Activated CD8-positive, alpha-beta T cell treated with anti-CD3 and anti-CD28 coated beads, Interleukin-2, amount 10 ng/mL, durations not matched to agents 7 days and 5 days (primary cell): ENCODE data around the gene FRMD1. TPM values are rescaled to one million over a fixed set of nuclear protein-coding genes. Genes with fewer than 3 reads are reported as not detected.

Source experiments
- ATAC-seq: fragments of 150-1000 bp; cut with Tn5 transposase; one replicate; pipeline ENCODE4 v1.10.0; 2021; ENCODE audit warnings: moderate library complexity
- CTCF ChIA-PET: fragments of 350-600 bp; sonication (Branson Sonifier 250); formaldehyde crosslinking; loops from one replicate; lab custom pipeline; 2021; ENCODE audit warnings: antibody characterized with exemption; lab: Charles Lee
- POLR2A ChIA-PET: fragments of 350-600 bp; sonication (Branson Sonifier 250); formaldehyde crosslinking; loops from one replicate; lab custom pipeline; 2021; ENCODE audit warnings: antibody characterized with exemption; lab: Charles Lee
- DNase-seq: peaks from one replicate; pipeline ENCODE4 v3.0.0-alpha.2; 2020
- H3K27ac Mint-ChIP-seq: one replicate; pipeline ENCODE4 v1.8.0; 2021; ENCODE audit warnings: mild to moderate bottlenecking, mixed read lengths
- H3K27me3 Mint-ChIP-seq: one replicate; pipeline ENCODE4 v1.8.0; 2021; ENCODE audit warnings: low read depth, mixed read lengths
- H3K36me3 Mint-ChIP-seq: one replicate; pipeline ENCODE4 v1.8.0; 2021; ENCODE audit warnings: low read depth, mixed read lengths
- H3K4me1 Mint-ChIP-seq: one replicate; pipeline ENCODE4 v1.8.0; 2021; ENCODE audit warnings: low read depth, mixed read lengths
- H3K4me3 Mint-ChIP-seq: one replicate; pipeline ENCODE4 v1.8.0; 2021; ENCODE audit warnings: mild to moderate bottlenecking, mixed read lengths
- H3K9me3 Mint-ChIP-seq: one replicate; pipeline ENCODE4 v1.8.0; 2022; ENCODE audit warnings: mixed read lengths; ENCODE audit not compliant: insufficient read depth
- total RNA-seq, 2 experiments: library from RNA; stranded (reverse); gene quantifications; one replicate each; pipeline ENCODE4 v1.2.3, GENCODE V29; 2021

FRMD1 gene
- total RNA-seq, 2 experiments from 2014 or later: not detected

DNA sequence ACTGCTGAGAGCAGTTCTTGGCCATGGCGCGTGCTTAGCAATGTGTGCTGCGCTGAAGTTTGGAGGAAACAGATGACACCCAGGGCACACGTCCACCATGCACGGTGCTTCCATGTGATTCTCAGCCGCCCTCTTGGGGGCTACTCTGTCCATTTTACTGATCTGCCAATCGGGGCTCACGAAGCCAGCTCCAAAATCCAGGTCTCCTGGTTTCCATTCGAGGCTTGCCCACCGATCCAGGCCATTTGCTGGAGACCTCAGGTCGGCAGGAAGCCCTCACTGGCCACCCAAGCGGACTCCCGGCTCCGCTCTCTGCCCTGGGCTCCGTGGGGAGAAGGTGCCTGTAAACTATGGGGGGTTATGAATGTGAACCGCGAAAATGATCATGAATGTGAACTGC lies 11.7 kb upstream of the FRMD1 start:
- Mint-ChIP-seq H3K4me1 (no peaks in the 10 kb centered on the region), H3K27me3 (no peaks in the 10 kb centered on the region), H3K4me3 (no peak overlapping the region), H3K27ac (no peak overlapping the region), H3K36me3 (no peaks in the 10 kb centered on the region), H3K9me3 (peaks cover 5% of the 10 kb centered on the region)
- POLR2A ChIA-PET: no interaction called here
- DNase-seq (no peak), ATAC-seq (no peak)
- CTCF ChIA-PET: no interaction called here

DNA sequence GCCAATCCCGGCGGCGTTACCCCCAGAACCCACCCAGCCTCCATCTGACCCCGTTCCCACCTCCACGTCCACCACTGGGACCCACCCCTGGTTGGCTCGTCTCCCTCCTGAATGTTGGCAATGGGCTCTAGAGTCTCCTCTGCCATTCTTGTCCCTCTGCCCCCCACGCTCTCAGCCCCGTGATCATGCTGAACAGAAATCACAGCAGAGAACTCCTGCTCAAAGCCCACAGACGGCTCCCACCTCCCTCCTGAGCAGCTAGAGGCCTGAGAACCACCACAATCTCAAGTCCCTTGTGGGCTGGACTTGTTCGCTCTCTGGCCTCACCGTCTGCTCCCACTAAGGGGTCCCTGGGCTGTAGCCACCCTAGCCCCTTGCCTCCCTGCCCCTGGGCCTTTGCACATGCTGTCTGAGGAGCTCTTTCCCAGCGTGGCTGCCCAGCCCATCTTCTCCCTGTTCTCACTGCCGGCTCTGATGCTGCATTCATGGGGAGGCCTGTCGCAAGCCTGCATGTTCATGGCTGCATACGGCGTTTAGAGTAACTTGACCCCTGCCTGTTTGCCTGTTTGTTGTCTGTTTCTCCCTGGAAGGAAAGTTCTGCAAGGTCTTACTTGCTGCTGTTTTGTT lies 11.2 kb upstream of the FRMD1 start:
- Mint-ChIP-seq H3K4me1 (no peaks in the 10 kb centered on the region), H3K36me3 (no peaks in the 10 kb centered on the region), H3K4me3 (no peak overlapping the region), H3K9me3 (peaks cover 5% of the 10 kb centered on the region), H3K27me3 (no peaks in the 10 kb centered on the region), H3K27ac (no peak overlapping the region)
- ChIA-PET POLR2A (no interaction called here), CTCF (no interaction called here)
- DNase-seq: no peak
- no peak for ATAC-seq

DNA sequence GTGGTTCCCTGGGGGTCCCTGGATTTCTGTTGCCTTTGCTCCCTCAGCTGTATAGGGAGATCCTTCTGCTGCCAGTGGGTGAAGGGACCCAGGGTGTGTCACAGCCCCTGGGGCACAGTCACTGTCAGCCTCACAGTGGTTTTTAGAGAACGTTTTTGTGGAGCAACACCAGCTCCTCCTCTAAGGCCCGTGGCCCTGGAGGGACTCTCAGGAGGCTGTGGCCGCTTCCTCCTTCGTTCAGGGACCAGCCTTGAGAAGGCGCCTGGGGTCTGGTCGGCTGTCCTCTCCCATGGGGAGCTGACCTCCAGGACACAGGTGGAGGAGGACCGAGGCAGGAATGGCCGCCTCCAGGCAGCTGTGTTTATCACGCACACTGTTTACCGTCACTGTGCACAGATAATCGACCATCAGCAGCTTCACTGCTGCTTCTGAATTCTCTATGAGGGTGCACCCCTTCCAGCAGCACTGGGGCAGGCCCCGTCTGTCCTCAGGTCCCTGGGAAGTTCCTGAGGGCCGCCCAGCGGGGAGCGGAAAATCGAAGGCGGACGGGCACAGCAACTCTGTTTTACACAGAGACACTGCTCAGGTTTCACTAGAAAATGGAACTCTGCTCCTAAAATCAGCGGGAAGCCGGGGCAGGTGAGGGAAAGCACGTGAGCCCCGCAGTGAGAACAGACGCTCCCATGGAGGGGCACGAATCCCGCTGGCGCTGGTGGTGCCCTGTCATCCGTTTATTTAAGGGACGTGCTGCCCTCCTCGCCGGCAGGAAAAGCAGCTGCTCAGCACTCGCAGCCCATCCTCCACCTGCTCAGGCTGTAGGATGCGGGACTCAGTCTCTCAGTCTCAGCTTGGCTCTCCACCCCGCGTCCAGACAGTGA lies 10.4 kb upstream of the FRMD1 start:
- H3K36me3 Mint-ChIP-seq: no peaks in the 10 kb centered on the region
- POLR2A ChIA-PET: no interaction called here

DNA sequence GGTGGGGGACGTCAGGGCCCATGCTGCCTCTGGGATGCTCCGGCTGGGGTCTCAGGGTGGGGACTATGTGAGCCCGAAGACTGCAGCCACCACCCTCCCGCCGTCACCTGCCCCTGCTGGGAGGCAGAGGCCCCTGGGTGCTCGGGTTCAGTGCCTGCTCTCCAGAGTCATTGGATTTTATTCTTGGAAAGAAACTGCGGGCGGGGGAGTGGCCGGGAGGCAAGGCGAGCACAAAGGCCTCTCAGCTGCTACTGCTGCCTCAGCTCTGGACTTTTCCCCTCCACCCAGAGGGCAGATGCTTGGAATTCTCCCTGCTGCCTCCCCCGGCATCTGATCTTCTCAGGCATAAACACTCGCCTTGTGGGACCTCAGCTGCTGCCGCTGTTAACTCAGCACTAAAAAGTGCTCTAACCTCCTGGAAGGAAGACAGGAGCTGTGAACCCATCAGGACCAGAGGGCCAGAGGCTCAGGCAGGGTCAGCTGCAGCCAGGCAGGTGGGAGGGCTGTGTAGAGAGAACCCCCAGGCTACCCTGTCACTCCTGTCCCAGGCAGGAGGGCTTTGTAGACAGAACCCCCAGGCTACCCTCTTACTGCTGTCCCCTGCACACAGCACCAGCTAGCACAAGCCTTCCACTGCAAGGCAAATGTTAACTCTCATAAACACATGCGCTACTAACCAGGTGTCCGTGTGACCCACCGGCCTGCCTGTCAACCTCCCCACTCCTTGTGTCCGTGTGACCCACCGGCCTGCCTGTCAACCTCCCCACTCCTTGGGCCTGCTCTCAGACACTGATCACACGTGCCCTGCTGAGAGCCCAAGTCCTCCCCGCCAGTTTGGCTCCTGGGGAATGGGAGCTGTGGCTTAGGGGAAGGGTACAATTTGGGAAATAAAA lies 9.4 kb upstream of the FRMD1 start:
- CTCF ChIA-PET: no interaction called here
- ATAC-seq (no peak), DNase-seq (no peak)
- no peaks in the 10 kb centered on the region for H3K27me3 Mint-ChIP-seq
- POLR2A ChIA-PET: no interaction called here
- peaks cover 5% of the 10 kb centered on the region for H3K9me3 Mint-ChIP-seq
- no peak overlapping the region for H3K27ac Mint-ChIP-seq
- no peaks in the 10 kb centered on the region for H3K36me3 Mint-ChIP-seq
- H3K4me3 Mint-ChIP-seq: no peak overlapping the region
- H3K4me1 Mint-ChIP-seq: no peaks in the 10 kb centered on the region

More for the DNA sequence above, 10.4 kb upstream of the FRMD1 start:
- peaks cover 5% of the 10 kb centered on the region for H3K9me3 Mint-ChIP-seq
- no peak overlapping the region for H3K4me3 Mint-ChIP-seq
- no peak overlapping the region for H3K27ac Mint-ChIP-seq
- CTCF ChIA-PET: no interaction called here
- DNase-seq: no peak
- no peaks in the 10 kb centered on the region for H3K4me1 Mint-ChIP-seq
- ATAC-seq: no peak
- H3K27me3 Mint-ChIP-seq: no peaks in the 10 kb centered on the region

DNA sequence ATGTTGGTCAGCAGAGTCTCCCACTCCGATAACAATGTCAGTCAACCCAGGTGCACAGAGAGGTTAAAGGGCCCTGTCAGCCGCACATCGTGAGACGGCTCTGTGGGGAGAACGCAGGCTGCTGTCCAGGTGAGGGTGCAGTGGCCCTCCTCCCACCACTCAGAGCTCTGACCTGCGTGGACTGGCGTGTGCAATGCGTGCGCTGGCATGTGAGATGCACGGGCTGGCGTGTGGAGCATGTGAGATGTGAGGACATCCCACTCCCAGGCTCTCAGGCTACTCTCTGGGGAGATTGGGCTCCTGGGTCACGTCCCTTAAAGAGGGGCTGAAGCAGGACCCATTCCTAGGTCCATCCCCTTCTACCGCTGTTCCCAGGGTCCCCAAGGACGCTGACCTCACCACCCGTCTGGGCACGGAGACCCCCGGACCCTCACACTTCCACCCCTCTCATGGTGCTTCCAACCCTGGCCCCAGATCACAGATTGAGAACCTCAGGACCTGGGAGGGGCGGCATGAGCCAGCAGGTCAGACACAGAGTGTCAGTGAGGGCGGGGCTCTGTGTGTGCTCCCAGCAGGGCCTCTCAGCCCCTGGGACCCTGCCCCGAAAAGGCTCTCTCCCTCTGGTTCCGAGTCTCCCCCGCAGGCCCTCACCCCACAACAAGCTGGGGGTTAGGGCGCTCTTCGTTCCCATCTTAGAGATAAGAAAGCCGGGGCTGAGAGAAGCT lies 8.6 kb upstream of the FRMD1 start:
- H3K4me1 Mint-ChIP-seq: no peaks in the 10 kb centered on the region
- POLR2A ChIA-PET: no interaction called here
- H3K9me3 Mint-ChIP-seq: peaks cover 2% of the 10 kb centered on the region
- no peak for ATAC-seq
- no peak for DNase-seq
- H3K27me3 Mint-ChIP-seq: no peaks in the 10 kb centered on the region
- no peaks in the 10 kb centered on the region for H3K36me3 Mint-ChIP-seq
- CTCF ChIA-PET: no interaction called here
- no peak overlapping the region for H3K27ac Mint-ChIP-seq
- H3K4me3 Mint-ChIP-seq: no peak overlapping the region

DNA sequence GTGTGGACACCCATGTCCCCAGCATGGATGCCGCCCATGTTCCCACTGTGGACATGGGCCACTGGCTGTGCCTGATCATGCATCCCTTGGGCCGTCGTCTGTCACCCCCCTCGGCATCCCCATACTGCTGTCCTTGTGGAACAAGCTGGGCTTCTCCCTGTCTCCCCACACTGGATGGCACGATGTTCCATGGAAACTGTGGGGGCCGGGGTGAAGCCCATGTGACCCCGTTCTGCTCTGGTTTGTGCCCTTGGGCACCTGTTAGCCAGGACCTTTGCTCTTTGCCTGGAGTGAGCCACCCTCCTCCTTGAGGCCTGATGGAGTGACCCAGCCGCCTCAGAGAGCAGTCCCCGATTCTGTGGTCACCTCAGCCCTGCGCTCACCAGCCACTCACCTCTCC lies 7.6 kb upstream of the FRMD1 start:
- no peaks in the 10 kb centered on the region for H3K36me3 Mint-ChIP-seq
- H3K9me3 Mint-ChIP-seq: no peaks in the 10 kb centered on the region
- ATAC-seq: no peak
- H3K27me3 Mint-ChIP-seq: no peaks in the 10 kb centered on the region
- no peak overlapping the region for H3K27ac Mint-ChIP-seq
- ChIA-PET CTCF (no interaction called here), POLR2A (no interaction called here)
- no peaks in the 10 kb centered on the region for H3K4me1 Mint-ChIP-seq
- DNase-seq: no peak
- H3K4me3 Mint-ChIP-seq: no peak overlapping the region

DNA sequence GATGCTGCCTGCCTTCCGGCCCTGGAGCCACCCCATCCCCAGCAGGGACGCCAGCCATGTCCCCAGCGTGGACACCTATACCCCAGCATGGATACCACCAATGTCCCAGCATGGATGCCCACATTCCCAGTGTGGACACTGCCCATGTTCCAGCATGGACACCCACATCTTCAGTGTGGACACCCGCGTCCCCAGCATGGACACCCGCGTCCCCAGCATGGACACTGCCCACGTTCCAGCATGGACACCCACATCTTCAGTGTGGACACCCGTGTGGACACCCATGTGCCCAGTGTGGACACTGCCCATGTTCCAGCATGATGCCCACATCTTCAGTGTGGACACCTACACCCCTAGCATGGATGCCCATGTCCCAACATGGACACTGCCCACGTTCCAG lies 7.1 kb upstream of the FRMD1 start:
- no peaks in the 10 kb centered on the region for H3K4me1 Mint-ChIP-seq
- POLR2A ChIA-PET: no interaction called here
- DNase-seq (no peak), ATAC-seq (no peak)
- no peak overlapping the region for H3K27ac Mint-ChIP-seq
- H3K27me3 Mint-ChIP-seq: no peaks in the 10 kb centered on the region
- CTCF ChIA-PET: no interaction called here
- no peak overlapping the region for H3K4me3 Mint-ChIP-seq
- H3K36me3 Mint-ChIP-seq: no peaks in the 10 kb centered on the region
- no peaks in the 10 kb centered on the region for H3K9me3 Mint-ChIP-seq

DNA sequence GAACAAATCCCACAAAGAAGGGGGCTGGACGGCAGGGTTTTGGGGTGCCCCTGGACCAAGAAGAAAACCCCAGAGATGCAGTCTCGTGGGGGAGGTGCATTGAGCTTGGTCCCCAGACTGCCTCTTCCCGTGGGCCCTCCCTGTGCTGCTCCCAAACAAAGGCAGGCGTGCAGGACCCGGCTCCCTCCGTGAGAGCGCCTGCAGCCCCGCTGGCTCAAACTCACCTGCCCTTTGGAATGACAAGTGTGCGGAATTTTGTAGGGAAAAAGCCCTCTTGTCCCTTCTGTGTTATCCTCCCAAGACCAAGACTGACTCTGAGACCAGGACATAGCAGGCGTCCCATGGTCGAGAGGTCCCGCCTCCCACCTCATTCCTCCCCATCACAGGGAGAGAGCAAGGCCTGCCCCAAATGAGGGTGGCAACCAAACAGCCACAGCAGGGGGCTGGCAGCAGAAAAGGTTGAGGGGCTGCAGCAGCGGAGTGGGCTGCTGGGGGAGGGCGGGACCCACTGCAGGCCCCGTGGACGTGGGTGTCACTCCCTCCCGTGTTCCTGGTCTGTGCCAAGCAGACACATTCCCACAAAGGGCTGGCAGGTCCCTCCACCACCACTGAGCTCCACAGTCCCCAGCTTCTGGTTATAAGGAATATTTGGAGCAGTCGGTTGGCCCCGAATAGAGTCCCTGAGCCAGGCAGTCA lies 5.6 kb upstream of the FRMD1 start:
- no peaks in the 10 kb centered on the region for H3K36me3 Mint-ChIP-seq

DNA sequence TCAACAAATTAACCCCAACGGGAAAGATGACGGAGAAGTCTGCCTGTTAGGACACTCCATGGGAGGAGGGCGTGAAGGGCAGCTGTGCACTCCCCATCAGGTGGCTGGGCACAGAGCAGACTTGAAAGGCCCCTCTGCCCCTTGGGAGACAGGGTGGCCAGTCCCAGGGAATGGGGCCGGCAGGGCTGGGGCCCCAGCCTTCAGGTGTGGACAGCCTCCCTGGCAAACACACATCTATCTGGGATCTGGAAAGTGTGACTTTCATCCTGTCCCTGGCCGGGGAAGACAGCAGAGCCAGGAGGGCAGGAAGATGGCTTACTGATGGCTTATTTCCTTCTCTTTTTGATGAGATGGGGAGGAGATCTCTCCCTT lies 4.5 kb upstream of the FRMD1 start:
- Mint-ChIP-seq H3K9me3 (no peaks in the 10 kb centered on the region), H3K4me3 (no peak overlapping the region), H3K27me3 (no peaks in the 10 kb centered on the region), H3K27ac (no peak overlapping the region), H3K4me1 (no peaks in the 10 kb centered on the region), H3K36me3 (no peaks in the 10 kb centered on the region)
- no peak for ATAC-seq
- DNase-seq: no peak
- ChIA-PET POLR2A (no interaction called here), CTCF (no interaction called here)

More for the DNA sequence above, 5.6 kb upstream of the FRMD1 start:
- Mint-ChIP-seq H3K27ac (no peak overlapping the region), H3K4me3 (no peak overlapping the region), H3K4me1 (no peaks in the 10 kb centered on the region), H3K9me3 (no peaks in the 10 kb centered on the region), H3K27me3 (no peaks in the 10 kb centered on the region)
- ATAC-seq: no peak
- ChIA-PET CTCF (no interaction called here), POLR2A (no interaction called here)
- DNase-seq: no peak

DNA sequence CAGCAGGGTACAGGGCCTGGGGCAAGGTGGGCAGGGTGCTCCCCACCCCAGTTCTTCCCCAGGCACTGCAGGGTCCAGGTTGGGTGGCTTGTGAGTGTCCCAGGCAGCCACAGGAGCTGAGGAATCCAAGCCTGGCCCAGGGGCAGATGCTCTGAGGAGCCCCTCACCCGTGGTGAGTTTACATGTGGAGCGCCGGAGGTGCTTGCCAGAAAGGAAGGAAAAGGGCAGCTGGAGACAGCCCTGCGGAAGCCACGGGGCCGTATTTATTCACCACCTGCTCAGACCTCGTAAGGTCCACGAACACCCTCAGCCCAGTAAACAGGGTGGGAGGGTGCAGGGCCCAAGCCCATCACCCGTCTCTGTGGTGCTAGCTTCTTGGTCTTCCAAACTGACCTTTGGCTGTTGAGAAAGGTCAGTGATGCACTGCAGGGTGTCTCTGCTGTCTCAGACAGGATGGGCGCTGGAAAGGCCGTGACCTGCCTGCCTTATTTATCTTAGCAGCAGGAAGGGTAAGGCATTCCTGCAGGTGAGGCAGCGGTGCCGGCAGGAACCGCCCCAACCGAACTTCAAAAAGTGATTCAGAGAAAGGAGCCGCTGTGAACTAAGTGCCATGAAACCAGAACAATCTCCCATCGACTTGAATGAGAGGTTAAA lies 4.0 kb upstream of the FRMD1 start:
- DNase-seq: no peak
- ChIA-PET POLR2A (no interaction called here), CTCF (no interaction called here)
- Mint-ChIP-seq H3K9me3 (no peaks in the 10 kb centered on the region), H3K27me3 (no peaks in the 10 kb centered on the region), H3K4me3 (no peak overlapping the region), H3K36me3 (no peaks in the 10 kb centered on the region), H3K4me1 (no peaks in the 10 kb centered on the region), H3K27ac (no peak overlapping the region)
- ATAC-seq: no peak
